ENCODE results near the gene TAF15. TPM values are rescaled to one million over a fixed set of nuclear protein-coding genes. Genes with fewer than 3 reads are reported as not detected.

TAF15 gene
- polyA plus RNA-seq, 1 experiment = 27.4 TPM

DNA sequence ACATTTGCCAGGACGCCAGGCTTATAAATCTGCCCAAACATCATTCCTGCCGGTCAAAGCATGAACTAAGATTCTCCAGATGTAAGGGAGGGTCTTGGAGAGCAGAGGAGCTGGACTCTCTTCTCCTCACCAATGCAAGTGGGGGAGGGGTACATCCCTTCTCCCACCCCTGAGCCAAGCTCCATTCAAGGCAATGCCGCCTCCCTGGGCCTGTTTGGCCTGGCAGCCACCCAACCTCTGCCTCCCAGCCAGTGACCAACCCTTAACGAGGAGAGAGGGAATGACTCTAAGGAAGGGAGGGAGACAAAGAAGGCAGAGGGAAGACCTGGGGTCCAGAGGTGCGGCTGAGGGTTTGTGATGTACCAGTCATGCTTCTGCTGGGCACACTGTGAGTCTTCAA, 34.8 kb upstream of the TAF15 start:
- Histone ChIP-seq H3K27me3 (ENCODE audit: control insufficient read depth, insufficient read depth, low read length) (peaks cover 37% of the 10 kb centered on the region), H3K4me3 (ENCODE audit: low read depth, low read length) (no peak overlapping the region), H3K36me3 (ENCODE audit: control insufficient read depth, insufficient read depth, low read length) (no peaks in the 10 kb centered on the region)
- no peak for DNase-seq (ENCODE audit: low read depth)
- ChIA-PET POLR2A (no interaction called here), CTCF (interaction anchor here (0.9 to 11.0 kb wide), 4 partner anchors 8 to 34 kb away, joined by 3 to 115 read pairs (median 4); no protein-coding TSS in a partner anchor)
- TF ChIP-seq, protein P1, sequence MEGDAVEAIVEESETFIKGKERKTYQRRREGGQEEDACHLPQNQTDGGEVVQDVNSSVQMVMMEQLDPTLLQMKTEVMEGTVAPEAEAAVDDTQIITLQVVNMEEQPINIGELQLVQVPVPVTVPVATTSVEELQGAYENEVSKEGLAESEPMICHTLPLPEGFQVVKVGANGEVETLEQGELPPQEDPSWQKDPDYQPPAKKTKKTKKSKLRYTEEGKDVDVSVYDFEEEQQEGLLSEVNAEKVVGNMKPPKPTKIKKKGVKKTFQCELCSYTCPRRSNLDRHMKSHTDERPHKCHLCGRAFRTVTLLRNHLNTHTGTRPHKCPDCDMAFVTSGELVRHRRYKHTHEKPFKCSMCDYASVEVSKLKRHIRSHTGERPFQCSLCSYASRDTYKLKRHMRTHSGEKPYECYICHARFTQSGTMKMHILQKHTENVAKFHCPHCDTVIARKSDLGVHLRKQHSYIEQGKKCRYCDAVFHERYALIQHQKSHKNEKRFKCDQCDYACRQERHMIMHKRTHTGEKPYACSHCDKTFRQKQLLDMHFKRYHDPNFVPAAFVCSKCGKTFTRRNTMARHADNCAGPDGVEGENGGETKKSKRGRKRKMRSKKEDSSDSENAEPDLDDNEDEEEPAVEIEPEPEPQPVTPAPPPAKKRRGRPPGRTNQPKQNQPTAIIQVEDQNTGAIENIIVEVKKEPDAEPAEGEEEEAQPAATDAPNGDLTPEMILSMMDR (IDR thresholded peaks at IDR 0.05; ENCODE audit: insufficient read depth, low read depth, low read length) = no peak

DNA sequence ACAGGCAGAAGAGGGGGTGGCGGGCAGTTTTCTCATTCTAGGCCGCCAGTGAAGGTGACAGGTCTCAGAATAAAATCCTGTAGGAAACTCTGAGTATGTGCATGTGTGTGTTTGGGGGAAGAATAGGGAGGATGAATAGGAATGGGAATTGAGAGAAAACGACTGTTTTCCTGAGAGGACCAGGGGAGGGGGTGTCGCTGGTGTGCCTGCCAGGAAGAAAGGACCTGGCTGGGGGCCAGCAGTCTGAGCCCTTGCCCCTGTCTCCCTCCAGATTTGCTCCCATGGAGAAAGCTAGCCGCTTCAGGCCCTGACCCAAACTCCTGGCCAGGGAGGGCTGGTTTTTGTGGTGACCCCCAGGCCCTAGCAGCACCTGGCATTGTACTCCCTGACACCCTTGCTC, 34.2 kb upstream of the TAF15 start:
- ChIA-PET CTCF (interaction anchor here (0.9 to 11.0 kb wide), 5 partner anchors 8 to 33 kb away, joined by 3 to 115 read pairs (median 5); no protein-coding TSS in a partner anchor), POLR2A (no interaction called here)
- no peak for DNase-seq (ENCODE audit: low read depth)
- Histone ChIP-seq H3K27me3 (ENCODE audit: control insufficient read depth, insufficient read depth, low read length) (peaks cover 39% of the 10 kb centered on the region), H3K36me3 (ENCODE audit: control insufficient read depth, insufficient read depth, low read length) (no peaks in the 10 kb centered on the region), H3K4me3 (ENCODE audit: low read depth, low read length) (no peak overlapping the region)
- TF ChIP-seq, protein P1 (IDR thresholded peaks at IDR 0.05; ENCODE audit: insufficient read depth, low read depth, low read length) = no peak

DNA sequence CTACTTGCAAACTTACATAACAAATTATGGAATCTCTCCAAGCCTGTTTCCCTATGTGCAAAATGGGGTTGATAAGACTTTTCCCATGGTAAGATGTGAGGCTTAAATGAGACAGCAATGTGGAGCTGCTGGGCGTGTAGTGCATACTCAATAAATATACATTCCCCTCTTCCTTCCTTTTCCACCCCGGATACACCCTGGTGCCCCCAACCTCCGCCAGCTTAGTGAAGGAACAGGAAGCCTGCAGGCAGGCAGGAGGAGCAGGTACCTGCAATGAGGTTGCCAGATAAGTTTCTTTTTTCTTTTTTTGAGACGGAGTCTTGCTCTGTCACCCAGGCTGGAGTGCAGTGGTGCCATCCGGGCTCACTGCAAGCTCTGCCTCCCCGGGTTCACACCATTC, 33.7 kb upstream of the TAF15 start:
- H3K27me3 ChIP-seq (ENCODE audit: control insufficient read depth, insufficient read depth, low read length) = peaks cover 39% of the 10 kb centered on the region
- CTCF ChIA-PET = interaction anchor here (1.1 to 11.0 kb wide), 4 partner anchors 11 to 30 kb away, joined by 3 to 115 read pairs (median 8); no protein-coding TSS in a partner anchor
- TF ChIP-seq, protein P1 (IDR thresholded peaks at IDR 0.05; ENCODE audit: insufficient read depth, low read depth, low read length) = no peak
- H3K4me3 ChIP-seq (ENCODE audit: low read depth, low read length) = no peak overlapping the region
- H3K36me3 ChIP-seq (ENCODE audit: control insufficient read depth, insufficient read depth, low read length) = no peaks in the 10 kb centered on the region
- no peak for DNase-seq (ENCODE audit: low read depth)
- POLR2A ChIA-PET = no interaction called here

GRCh38 chr17:35778641-35779196, 30.6 kb upstream of the TAF15 start:
- Histone ChIP-seq H3K36me3 (ENCODE audit: control insufficient read depth, insufficient read depth, low read length) (no peaks in the 10 kb centered on the region), H3K27me3 (ENCODE audit: control insufficient read depth, insufficient read depth, low read length) (peaks cover 39% of the 10 kb centered on the region), H3K4me3 (ENCODE audit: low read depth, low read length) (no peak overlapping the region)
- TF ChIP-seq, protein P1 (IDR thresholded peaks at IDR 0.05; ENCODE audit: insufficient read depth, low read depth, low read length) = no peak
- ChIA-PET CTCF (interaction anchor here (1.0 to 11.0 kb wide), 3 partner anchors 8 to 27 kb away, joined by 3 to 115 read pairs (median 11); no protein-coding TSS in a partner anchor), POLR2A (no interaction called here)
- DNase-seq (ENCODE audit: low read depth) = no peak

GRCh38 chr17:35780950-35781349, 28.3 kb upstream of the TAF15 start:
- TF ChIP-seq, protein P1 (IDR thresholded peaks at IDR 0.05; ENCODE audit: insufficient read depth, low read depth, low read length) = no peak
- DNase-seq (ENCODE audit: low read depth) = no peak
- no peak overlapping the region for H3K4me3 ChIP-seq (ENCODE audit: low read depth, low read length)
- CTCF ChIA-PET = interaction anchor here (1.6 to 11.0 kb wide), 3 partner anchors 8 to 18 kb away, joined by 5 to 115 read pairs (median 6); no protein-coding TSS in a partner anchor
- no peaks in the 10 kb centered on the region for H3K36me3 ChIP-seq (ENCODE audit: control insufficient read depth, insufficient read depth, low read length)
- peaks cover 26% of the 10 kb centered on the region for H3K27me3 ChIP-seq (ENCODE audit: control insufficient read depth, insufficient read depth, low read length)
- POLR2A ChIA-PET = no interaction called here

Measured in BJ (cell line).